Muscle of back (tissue), 13 donors: ENCODE measurements around the gene FAM174B. TPM values are rescaled to one million over a fixed set of nuclear protein-coding genes. Genes with fewer than 3 reads are reported as not detected.

Experiments used
- DNase-seq, 3 donors: peaks; one replicate each; pipeline versions ENCODE4 v3.0.0 to v3.0.0-alpha.2; 2013
- long read RNA-seq, 9 donors: transcript quantifications; one replicate each; lab custom pipeline, GENCODE V29; 2026
- polyA plus RNA-seq, 10 donors: library from polyadenylated mRNA; unstranded; fragments of 120-200 nt; gene quantifications; one replicate each; pipeline ENCODE4 v1.2.1, GENCODE V29; 2013; ENCODE audit not compliant: insufficient read length in 10 of 10

The FAM174B gene
- polyA plus RNA-seq, result 10 to 100 TPM; 13.6 to 23.0 (median 17.0) TPM
- long read RNA-seq, donor 1, partial matches to known transcripts, result 0 of 3 reads
- long read RNA-seq, donor 1, other reads (novel, unspliced or antisense), result 0 of 3 reads
- long read RNA-seq, donor 2, partial matches to known transcripts, result 0 of 4 reads
- long read RNA-seq, donor 2, other reads (novel, unspliced or antisense), result 0 of 4 reads
- long read RNA-seq, donor 3, result 0 reads
- long read RNA-seq, donor 4, transcript FAM174B-201 (3 exons, 2,792 nt), result major isoform, 5 of 6 reads
- long read RNA-seq, donor 4, partial matches to known transcripts, result 0 of 6 reads
- long read RNA-seq, donor 4, other reads (novel, unspliced or antisense), result 0 of 6 reads
- long read RNA-seq, donor 5, transcript FAM174B-201 (3 exons, 2,792 nt), result major isoform, 10 of 10 reads
- long read RNA-seq, donor 5, partial matches to known transcripts, result 0 of 10 reads
- long read RNA-seq, donor 5, other reads (novel, unspliced or antisense), result 0 of 10 reads
- long read RNA-seq, donor 6, transcript FAM174B-201 (3 exons, 2,792 nt), result major isoform, 5 of 5 reads
- long read RNA-seq, donor 6, partial matches to known transcripts, result 0 of 5 reads
- long read RNA-seq, donor 6, other reads (novel, unspliced or antisense), result 0 of 5 reads
- long read RNA-seq, donor 7, partial matches to known transcripts, result 0 of 3 reads
- long read RNA-seq, donor 7, other reads (novel, unspliced or antisense), result 0 of 3 reads
- long read RNA-seq, donor 8, partial matches to known transcripts, result 0 of 3 reads
- long read RNA-seq, donor 8, other reads (novel, unspliced or antisense), result 0 of 3 reads
- long read RNA-seq, donor 9, partial matches to known transcripts, result 0 of 1 reads
- long read RNA-seq, donor 9, other reads (novel, unspliced or antisense), result 0 of 1 reads

DNA sequence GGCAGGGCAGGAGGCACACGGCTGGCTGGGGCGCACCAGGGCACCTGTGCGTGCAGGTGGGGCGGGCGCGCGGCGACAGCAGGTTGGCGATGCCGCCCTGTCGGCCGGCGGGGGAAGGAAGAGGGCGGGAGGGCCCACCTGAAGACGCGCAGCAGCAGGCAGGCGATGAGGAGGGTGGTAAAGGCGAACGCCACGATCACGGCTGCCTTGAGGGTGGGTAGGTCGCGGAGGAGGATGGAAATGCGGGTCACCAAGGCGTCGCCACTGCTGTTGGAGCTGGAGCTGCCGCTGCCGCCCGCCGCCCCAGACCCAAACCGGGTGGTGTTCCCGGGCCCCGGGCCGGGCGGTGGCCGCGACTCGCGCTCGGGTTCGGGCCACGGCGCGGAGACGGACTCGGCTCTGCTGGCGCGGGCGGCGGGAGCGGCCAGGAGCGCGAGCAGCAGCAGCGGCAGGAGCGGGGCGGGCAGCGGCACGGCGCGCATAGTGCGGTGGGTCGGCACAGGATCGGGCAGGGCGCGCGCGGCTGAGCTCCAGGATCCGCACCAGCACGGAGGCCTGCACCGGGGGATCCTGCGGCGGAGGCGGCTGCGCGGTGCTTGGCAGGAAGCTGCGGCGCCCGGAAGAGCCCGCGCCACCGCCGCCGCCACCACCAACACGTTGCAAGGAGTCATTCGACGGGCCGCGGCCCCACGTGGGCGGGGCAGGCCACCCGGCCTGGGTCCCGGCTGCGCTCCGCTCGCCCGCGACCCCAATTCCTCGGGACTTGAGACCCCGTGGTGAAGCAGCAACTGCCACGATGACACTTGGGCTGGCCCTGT is at the start of gene FAM174B:
Gene FAM174B, minus strand, starts transcription at position 598 of the 818 bp plus-strand sequence.
- DNase-seq, result peak in 2 of 3 donors; percentile 49 to 83

DNA sequence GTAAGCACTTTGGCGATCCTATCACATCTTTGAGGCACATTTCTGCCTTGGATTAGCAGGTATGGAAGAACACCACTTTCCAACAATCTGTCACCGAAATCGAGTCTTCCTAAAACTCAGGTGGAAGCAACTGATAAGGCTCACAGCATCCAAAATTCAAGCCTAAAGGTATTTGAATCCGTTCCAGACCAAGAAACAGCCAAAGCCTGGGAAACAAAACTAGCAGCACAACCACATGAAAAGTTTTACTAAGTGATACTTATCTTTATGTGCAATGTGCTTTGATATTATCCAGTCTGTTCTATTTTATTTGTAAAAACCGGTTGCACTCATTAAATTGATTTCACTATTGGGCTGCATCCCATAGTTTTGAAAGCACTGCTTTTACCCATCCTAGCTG is 40.5 kb upstream of the FAM174B start:
- DNase-seq, result no peak

GRCh38 chr15:92693691-92694331 is 38.2 kb upstream of the FAM174B start:
- peak in 1 of 3 donors; percentile 34 for DNase-seq

DNA sequence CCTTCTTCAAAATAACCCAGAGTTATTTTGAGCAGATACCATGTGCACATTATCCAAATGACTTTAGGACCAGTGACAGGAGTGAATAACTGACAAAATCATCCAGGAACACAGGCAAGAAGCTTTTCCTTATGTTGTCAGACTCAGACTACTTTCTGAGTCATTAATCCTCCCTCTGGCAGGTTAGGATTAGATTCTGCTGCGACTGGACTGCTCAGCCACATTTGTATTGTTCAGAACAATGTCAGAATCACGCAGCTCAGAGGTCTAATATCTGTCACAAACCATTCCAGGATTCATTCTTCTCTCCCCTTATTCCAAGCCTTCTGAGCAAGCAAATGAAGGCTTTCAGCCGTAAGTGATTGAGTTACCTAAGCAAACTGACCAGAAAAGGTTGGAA is 34.8 kb upstream of the FAM174B start:
- DNase-seq, result no peak

GRCh38 chr15:92687746-92688145 is 32.2 kb upstream of the FAM174B start:
- no peak for DNase-seq

DNA sequence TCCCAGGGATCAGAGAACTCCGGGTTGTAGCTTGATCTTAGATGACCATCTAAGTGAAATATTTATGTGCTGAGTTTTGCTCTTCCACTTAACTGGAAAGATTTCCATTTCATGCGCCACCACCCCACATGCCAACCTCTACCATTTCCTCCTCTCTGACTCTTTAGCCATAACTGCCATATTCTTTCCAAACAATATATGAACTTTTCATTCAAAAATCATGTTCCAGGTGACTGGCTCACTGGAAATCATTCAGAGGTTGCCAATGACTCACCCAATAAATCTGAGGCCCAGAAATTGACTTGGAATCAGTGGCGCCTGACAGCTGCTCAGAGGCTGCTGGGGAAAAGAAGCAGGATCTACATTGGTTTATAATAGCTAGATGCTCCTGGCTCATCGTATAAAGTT is 31.6 kb upstream of the FAM174B start:
- DNase-seq, result no peak

- peak in 2 of 3 donors; percentile 19 to 74 for DNase-seq
Observed at GRCh38 chr15:92683511-92683834, 27.9 kb upstream of the FAM174B start.

DNA sequence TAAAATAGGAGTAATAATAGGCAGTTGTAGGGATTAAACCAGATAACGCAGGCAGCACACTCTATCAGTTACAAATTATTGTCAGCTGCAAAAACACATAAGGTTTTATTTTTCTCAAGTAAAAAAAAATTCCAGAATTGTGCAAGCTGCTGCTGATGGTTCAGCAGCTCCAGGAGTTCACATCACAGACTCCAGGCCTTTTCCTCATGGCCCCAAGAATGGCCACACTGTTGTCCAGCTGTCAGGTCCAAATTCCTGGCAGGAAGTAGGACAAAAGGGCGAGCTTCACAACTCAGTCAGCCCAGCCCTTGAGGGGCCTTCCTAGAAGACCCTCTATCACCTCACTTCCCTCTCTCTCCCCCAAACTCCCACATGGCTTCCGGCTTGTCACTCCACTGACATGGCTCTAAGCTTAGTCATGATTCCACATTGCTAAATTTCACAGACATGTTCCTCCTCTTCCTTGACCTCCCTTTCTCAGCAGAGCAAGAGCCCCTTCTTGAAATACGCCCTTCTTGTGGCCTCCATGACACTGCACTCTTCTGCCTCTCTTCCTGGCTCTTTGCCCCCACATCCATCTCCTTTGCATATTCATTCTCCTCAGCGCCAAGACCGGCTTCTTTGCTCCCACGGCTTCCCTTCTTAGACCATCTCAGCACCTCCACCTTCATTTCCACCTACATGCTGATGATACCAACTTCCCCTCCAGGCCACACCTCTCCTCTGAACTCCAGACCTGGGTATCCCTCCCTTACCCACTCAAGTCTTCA is 27.4 kb upstream of the FAM174B start:
- DNase-seq, result peak; percentile 39 to 77 (median 50)

- peak; percentile 91 to 95 (median 92) for DNase-seq
Observed at GRCh38 chr15:92681141-92681631, 25.6 kb upstream of the FAM174B start.

GRCh38 chr15:92677999-92678398 is 22.4 kb upstream of the FAM174B start:
- DNase-seq, result peak in 1 of 3 donors; percentile 55

DNA sequence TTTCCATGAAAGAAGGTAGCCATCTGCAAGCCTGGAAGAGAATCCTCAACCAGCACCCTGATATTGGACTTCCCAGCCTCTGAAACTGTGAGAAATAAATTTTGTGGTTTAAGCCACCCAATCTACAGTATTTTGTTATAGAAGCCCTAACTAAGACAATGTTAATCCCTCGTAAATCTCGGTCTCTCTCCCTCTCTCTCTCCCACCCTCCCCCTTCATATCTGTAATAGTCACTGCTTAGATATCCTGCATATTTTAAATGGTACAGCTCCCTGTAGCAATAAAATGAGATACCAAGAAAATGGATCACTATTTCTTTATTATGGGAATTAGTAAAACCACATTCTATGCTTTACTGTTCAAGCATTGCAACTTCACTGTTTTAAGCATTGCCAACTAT is 21.0 kb upstream of the FAM174B start:
- no peak for DNase-seq

GRCh38 chr15:92675485-92675884 is 19.9 kb upstream of the FAM174B start:
- no peak for DNase-seq

DNA sequence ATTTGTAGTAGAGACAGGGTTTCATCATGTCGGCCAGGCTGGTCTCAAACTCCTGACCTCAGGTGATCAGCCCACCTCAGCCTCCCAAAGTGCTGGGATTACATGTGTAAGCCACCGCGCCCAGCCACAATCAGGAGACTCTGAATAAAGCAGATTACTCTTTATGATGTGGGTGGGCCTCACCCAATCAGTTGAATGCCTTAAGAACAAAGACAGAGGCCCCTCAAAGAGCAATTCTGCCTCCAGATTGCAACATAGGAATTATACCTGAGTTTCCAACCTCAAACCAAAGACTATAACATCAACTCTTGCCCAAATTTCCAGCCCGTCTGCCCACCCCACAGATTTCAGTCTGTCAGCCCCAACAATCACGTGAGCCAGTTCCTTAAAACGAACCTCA is 18.8 kb upstream of the FAM174B start:
- DNase-seq, result no peak

- no peak for DNase-seq
Observed at GRCh38 chr15:92672102-92672501, 16.5 kb upstream of the FAM174B start.

- no peak for DNase-seq
Observed at GRCh38 chr15:92671406-92671805, 15.8 kb upstream of the FAM174B start.

DNA sequence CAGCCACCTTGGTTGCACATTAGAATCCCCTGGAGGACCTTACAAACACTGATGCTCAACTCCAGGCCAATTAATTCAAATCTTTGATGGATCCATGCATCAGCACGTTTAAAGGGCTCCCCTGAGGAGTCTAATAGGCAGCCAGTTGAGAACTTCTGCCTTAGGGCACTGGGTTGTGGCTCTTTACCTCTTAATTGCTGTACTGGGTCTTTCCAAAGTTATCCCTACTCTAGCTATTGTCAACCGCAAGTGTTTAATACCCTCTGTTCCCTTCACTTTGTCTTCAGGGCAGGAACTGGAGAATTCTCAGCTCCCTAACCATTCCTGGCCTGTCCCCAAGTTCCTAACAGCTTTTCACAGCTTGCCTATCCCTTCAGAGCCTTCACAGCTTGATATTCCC is 15.0 kb upstream of the FAM174B start:
- DNase-seq, result no peak

DNA sequence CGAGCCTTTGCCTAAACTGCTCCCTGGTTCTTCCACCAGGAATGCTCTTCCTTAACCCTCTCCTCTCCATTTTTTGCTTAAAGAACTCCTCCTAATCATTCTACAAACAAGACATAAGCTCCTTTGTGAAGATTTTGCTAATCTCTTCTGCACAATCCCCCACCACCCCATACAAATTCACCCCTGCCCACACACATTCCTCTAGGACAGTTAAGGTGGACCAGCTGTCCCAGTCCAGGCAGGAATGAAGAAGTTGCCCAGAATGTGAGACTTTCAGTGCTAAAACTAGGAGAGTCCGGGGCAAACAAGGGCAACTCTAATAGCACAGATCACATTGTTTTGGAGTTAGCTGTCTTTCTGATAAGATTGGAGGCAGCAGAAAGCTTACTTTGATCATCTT is 13.9 kb upstream of the FAM174B start:
- no peak for DNase-seq

DNA sequence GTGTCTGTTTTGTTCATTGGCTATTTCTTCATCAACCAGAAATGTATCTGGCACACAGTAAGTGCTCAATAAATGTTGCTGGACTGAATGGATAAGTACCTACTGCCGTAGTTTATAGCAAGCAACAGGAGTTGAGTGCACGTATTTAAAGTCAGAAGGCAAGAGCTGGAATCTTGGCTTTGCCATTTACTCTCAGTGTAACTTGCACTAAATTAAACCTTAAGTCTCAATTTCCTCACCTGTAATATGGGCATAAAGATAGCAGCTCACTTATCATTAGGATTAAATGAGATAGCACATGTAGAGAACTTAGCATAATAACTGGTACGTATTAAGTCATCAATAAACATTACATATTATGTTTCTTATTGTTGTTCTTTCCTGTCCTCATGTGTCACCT is 13.0 kb upstream of the FAM174B start:
- DNase-seq, result no peak

GRCh38 chr15:92667970-92668485 is 12.5 kb upstream of the FAM174B start:
- no peak for DNase-seq

DNA sequence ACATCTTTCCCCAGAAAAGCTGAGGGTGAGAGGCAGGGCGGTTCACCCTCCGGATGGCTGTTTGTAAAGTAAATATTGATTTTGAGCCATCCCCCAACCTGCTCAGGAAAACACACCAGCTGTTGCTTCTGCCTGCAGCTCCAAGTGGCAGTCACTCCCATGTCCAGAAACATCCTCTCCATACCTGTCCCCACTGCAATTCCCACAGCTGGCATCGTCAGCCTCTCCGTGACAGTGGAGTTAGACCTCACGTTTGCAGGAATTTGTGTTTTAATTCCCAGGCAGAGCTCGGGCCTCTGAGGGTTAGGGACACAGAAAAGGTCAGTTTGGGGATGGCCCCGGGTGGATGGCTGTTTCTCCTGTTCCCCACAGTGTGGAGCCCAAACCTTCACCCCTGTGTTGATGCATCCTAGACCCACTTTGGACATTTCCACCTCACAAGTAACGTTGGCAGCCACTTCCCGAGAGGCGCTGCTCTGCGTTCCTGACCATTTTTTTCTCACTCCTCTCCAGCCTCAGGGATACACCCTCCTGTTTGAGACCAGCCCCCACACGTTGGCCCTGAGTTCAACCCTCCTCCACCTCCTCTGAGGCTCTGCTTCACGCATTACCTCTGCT is 11.8 kb upstream of the FAM174B start:
- DNase-seq, result peak in 1 of 3 donors; percentile 63
